ENCODE measurements around the gene HEATR5B.

DNA sequence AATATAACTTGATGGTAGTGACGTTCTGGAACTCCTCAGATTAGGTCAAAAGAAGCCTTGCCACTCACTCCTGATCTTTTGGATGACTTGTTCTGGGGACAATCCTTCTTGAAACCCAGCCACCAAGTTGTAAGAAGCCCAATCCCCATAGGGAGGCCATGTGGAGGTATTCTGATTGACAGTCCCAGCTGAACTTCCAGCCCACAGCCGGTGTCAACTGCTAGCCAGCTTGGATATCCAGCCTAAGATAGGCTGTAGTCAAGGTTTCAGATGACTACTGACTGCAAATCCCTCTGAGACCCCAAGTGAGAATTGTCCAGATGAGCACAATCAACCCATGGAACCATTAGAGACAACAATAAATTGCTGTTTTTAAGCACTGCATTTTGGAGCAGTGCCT, 41.2 kb upstream of the HEATR5B start:
- TF ChIP-seq, protein P1, sequence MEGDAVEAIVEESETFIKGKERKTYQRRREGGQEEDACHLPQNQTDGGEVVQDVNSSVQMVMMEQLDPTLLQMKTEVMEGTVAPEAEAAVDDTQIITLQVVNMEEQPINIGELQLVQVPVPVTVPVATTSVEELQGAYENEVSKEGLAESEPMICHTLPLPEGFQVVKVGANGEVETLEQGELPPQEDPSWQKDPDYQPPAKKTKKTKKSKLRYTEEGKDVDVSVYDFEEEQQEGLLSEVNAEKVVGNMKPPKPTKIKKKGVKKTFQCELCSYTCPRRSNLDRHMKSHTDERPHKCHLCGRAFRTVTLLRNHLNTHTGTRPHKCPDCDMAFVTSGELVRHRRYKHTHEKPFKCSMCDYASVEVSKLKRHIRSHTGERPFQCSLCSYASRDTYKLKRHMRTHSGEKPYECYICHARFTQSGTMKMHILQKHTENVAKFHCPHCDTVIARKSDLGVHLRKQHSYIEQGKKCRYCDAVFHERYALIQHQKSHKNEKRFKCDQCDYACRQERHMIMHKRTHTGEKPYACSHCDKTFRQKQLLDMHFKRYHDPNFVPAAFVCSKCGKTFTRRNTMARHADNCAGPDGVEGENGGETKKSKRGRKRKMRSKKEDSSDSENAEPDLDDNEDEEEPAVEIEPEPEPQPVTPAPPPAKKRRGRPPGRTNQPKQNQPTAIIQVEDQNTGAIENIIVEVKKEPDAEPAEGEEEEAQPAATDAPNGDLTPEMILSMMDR (optimal IDR thresholded peaks at IDR 0.05 in 1 of 3, IDR thresholded peaks at IDR 0.05 in 1 of 3, conservative IDR thresholded peaks at IDR 0.05 in 1 of 3; ENCODE audit: extremely low read depth in 1 of 3, insufficient read depth in 2 of 3, low read length in 3 of 3) = no peak
- no peak for TF ChIP-seq EZH2 (IDR thresholded peaks at IDR 0.05; ENCODE audit: low read length)
